ENCODE results near the gene ELF1.

Gene ELF1

DNA sequence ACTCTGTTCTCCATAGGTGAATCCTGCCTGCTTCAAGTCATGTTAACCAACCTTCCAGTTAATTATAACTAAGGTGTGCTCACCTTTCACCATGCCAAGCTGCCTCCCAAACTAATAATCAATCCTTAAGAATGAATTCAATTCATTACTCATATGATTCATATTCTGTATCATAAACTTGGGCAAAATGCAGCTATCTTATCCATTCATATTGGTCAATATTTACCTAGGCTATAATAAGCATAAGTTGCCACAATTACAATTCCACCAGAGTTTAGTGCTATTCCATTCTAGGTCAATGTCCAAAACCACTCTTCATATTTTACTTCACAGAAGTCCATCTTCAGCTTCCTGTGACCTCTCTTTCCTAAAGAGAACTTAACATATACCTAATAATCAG, 13.4 kb downstream of the ELF1 start:
- no peak for DNase-seq

DNA sequence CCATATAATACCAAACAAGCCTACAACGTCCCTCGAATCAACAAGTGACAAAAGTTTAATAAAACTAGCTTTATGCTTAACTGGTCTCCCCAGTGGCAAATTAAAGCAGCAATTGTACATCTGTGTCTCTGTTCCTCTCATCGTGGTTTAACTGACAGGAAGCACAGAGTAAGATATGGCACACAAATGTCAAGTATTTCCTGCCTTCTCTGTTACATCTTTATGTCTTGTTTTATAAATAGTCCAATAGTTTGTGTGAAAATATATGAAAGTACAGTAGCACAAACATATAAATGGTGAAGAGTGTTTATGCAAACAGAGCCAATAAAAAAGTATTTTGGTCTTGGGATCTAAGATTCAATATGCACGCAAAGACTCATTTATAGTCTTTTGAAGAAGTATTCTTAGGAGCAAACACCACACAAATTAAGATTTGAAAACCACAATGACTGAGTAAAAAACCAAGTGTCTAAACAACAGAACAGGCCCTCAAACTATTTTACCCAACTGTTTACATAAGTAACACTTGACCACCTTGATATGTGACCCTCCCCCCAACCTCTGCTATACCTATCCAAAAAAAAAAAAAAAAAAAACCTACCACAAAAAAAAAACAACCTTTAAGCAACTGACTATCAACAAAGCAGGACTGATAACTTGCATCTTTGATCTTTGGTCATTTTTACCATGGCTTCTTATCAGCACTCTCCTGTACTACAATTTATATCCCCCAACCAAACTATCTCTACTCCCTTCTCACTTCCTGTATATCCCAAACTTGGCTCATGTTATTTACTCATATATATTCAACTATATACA, 14.0 kb downstream of the ELF1 start:
- no peak for DNase-seq

DNA sequence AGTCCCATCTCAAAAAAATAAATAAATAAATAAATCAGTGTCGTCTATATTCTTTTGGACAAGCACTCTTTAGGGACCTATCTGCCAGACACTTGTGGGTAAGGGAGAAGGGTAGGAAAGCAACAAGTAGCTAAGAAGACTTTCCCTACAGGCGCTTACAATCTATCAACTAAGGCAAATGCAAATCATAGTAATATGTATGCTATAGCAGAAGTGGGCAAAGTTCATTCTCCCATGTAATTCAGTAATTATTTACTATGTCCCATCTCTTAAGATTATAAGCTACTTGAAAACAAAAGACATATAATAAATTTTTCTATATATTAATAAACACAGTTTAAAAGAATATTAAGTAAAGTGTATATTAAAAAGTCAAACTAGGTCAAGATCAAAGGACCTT, 16.5 kb downstream of the ELF1 start:
- DNase-seq = no peak

DNA sequence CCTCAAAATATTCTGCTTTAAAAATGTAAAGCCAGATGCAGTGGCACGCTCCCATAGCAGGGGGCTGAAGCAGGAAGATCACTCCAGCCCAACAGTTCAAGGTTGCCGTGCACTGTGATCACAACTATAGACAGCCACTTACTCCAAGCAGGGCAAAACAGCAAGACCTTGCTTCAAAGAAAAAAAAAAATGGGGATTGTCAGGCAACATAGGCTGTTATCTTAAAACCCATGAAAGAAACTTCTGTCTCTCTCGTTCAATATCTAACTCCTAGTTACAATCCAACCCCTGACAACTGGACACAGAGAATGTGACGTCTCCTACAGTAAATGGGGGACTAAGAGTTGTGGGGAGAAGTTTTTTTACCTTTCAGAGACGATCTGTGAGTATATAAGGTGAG, 17.4 kb downstream of the ELF1 start:
- DNase-seq = no peak

DNA sequence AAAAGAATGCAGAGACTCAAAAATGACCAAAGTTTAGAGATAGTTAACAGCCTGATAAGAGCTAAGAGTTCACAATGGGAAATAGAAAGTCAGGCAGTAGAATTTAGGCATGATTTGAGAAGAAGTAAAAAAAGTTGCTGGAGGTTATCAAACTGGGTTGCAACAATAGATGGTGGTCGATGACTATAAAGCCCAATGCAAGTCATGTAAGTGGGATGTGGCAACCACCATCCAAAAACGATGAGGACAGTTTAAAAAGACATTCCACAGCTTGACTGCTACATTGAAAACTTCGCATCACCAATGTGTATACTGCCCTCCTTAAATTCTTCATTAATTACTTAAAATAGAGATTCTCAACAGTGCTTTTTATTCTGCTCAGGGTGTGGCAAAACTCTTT, 19.7 kb downstream of the ELF1 start:
- no peak for DNase-seq

DNA sequence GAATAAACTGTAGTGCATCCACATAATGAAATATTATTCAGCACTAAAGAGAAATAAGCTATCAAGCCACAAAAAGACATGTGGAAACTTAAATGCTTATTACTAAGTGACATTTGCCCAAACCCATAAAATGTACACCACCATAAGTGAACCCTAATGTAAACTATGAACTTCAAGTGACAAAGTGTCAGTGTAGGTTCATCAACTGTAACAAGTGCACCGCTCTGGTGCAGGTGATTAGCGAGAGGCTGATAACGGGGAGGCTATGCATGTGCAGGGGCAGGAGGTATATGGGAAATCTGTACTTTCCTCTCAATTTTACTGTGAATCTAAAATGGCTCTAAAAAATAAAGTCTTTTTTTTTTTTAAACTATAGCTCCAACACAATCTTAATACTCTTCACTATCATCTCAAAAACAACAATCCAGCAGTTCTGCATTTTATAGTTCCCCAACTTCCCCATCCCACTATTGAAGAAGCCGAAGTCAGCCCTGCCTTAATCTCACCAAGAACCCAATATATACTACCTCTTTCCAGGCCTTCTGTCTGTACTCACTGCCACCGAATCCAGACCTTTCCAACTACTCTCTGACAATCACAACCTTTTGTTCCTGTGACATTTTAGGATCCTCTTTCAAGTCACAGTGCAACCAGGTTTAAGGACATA, 22.6 kb downstream of the ELF1 start:
- DNase-seq = no peak

DNA sequence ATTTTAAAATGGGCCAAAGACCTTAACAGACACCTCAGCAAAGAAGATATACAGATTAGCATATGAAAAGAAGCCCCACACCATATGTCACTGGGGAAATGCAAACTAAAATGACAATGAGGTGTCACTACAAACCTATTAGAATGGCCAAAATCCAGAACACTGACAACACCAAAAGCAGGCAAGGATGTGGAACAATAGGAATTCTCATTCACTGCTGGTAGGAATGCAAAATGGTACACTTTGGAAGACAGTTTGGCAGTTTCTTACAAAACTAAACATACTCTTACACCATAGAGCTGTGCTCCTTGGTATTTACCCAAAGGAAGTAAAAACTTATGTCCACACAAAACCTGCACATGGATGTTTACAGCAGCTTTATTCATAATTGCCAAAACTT, 23.1 kb downstream of the ELF1 start:
- DNase-seq = no peak

DNA sequence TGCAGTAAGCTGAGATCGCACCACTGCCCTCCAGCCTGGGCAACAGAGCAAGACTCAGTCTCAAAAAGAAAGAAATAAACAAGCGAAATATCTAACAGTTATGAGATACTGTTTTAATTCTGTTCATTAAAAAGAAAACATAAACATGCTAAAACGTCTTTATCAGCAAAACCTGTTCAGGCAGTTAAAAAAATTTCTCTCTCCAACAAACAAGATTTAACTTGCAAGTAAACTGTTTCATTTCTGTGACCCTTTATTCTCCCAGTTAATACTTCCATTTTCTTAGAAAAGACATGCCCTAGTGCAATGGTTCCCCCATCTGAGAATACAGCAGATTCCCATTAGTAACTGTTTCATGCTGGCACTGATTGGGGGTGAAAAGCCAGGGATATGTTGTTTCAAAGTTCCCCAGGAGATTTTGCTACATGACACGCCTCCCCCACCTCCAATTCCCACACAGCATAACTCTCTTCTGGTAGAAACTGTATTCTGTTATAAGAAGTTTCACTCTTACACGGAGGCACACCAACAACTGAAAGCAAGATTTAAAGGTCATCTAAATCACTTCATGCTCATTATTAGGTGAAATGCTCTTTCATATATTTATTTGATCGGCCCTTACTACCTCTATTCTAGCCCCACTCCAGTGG, 24.4 kb downstream of the ELF1 start:
- DNase-seq = no peak

DNA sequence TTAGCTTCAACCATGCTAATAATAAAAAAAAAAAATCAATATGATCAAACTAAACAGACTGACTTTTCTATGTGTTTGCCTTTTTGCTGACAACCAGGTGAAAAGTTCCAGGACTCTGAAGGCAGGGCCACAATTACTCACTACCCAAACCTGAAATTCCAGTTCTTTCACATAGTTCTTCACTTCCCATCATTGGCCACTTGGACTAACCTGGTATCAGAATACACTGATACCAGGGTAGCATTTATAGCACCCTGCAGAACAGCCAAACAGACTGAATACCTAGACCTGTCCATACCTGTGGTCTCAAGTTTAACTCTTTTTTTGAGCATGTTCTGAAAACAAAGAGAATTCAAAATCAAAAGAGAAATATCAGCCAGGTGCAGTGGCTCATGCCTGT, 25.1 kb downstream of the ELF1 start:
- DNase-seq = peak; percentile 39

DNA sequence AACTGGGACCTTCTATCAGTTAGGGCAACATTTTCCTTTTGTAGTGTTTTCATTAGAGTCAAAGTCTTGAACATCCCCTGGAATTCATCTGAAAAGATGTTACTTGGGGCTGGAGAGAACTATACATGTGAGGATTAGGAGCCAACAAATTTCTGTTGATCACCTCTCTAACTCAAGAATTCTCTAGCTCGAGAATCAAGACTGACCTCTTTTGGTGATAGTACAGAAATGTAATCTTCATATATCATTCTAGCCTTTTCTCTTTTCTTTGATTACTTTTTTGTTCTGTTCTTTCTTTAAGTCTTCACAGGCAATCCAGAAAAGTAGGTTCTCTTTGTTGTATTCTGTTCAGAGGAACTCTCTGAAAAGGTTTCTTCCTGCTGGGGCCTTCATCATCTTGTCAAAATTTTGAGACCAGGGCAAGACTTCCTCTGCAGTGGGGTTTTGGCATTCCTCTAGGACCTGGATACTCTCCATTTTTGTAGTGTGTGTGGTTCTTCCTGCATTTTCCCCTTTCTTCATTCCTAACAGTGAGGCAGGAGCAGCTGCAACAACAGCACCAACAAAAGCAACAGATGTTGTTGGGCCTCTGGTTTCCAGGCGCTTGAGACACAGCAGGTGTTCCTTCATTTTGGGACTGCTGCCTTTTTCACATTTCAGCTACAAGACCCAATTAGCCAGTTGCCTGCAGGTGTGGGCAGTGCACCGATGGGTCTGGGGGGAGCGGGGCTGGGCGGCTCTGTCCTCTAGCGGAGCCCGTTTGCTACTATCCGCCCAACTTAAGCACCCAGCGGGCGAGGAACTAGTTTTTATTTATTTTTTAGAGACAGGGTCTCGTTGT, 26.2 kb downstream of the ELF1 start:
- peak; percentile 43 for DNase-seq

DNA sequence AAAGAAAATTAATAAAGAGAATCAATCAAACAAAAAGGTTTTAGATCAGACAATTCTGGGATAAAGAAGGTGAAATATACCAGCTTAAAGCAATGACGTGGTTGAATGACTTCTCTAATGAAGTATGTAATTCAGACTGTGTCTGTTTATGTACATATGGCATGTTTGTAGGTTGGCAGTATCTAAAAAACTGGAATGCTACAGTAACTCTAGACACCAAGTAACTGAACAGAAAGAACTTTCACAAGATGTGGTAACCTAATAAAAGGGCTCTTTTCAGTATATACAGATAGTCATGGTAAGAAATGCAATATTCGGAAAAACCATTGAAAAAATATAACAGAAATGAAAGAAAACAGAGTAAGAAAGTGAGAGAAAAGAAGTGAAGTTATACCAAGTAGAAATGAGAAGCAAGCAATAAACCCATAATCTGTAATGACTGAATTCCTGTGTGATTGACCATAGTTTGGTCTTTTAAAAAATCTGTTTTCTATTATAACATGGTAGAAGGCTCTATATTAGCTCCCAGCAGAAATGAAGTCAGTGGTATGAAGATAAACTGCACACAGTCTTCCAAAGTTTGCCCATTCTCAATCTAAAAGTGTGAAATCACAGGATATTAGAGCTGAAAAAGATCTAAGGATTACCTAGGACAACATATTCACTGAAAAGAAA, 31.4 kb downstream of the ELF1 start:
- DNase-seq = no peak

DNA sequence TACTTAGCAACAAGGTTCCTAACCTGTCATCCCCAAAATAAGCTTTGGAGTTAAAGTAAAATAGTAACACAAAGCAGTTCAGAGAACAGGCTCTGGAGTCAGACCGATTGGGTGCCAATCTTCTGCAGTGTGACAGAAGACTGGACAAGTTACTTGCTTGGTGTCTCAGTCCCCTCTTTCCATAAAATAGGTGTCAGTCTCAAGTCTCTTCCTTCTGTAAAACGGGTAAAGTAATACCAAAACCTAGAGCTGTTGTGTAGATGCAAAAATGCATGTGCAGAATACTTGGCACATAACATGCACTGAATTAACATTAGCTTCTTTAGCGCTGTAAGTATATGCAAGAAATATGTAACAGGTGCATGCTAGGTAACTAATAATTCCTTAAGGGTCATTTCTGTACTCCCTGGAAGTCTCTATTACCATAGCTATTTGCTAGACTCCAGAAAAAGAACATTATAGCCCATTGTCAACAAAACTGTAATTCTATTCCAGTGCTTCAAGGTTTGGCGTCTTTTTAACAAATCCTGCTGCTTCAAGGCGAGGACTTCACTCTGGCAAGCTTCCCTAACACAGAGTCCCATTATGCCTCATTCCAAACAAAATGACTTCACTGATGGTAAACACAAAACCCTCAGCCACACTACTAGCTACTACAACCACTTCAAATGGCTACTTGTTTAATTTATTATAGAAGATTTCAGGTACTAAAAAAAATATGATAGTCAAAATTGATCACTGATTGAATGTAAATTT, 32.8 kb downstream of the ELF1 start:
- DNase-seq = no peak

DNA sequence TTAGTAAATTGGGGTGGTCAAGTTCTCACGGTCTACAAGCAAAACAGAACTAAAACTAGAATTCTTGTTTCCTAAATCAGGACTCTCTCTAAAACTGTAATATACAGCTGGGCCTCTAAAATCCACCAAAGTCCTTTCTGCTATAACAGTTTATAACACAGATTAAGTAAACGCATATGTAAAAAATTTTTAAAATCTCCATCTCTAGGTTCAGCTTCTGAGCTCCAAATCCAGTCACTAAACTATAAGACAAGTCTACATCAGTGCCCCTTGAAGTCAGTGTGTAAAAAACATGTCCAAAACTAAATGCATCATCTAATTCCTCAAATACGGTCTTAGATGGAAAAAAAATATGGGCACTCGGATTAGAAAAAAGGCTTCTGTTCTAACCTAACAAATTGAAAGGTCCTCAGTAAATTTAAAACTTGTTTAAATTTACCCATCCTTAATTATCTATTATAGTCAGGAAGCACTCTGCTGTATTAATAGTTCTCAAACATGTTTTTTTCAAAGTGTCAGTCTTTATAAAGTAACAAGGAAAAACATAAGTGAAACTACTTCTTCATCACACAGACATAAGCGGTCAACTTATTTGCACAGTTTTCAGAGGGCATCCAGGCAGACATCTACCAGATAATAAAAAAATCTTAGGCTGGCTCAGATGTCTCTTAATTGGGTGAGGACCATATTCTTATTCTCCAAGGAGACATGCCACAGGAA, 33.6 kb downstream of the ELF1 start:
- DNase-seq = no peak

DNA sequence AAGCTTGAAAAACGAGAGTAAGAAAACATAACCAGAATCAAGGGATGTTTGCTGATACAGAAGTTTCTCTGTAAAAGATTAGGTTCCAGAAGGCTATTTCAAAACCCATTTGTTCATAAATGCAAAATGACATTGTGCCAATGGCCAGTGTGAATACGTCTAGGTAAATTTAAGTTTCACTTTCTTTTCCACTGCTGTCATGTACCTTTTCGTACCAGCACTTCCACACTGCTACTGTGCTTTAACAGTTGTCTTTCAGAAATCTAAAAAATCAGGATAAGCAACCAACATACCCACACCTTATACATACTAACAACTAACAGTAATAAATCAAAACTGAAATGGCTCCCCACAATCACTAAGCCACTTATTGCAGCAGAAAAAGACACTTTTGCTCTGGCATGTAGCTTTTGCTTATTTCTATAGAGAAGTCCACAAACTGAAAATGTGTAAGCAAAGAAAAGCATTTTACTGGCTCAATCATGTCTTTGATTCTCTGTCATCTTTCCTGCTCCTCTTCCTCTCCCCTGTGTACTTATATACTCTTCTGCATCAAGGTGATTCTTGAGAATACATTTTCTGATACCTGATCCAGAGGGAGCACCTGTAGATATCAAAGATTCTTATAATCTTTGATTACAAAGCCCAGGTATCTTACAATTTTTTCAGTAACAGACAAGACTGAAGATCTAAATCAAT, 34.3 kb downstream of the ELF1 start:
- DNase-seq = no peak

DNA sequence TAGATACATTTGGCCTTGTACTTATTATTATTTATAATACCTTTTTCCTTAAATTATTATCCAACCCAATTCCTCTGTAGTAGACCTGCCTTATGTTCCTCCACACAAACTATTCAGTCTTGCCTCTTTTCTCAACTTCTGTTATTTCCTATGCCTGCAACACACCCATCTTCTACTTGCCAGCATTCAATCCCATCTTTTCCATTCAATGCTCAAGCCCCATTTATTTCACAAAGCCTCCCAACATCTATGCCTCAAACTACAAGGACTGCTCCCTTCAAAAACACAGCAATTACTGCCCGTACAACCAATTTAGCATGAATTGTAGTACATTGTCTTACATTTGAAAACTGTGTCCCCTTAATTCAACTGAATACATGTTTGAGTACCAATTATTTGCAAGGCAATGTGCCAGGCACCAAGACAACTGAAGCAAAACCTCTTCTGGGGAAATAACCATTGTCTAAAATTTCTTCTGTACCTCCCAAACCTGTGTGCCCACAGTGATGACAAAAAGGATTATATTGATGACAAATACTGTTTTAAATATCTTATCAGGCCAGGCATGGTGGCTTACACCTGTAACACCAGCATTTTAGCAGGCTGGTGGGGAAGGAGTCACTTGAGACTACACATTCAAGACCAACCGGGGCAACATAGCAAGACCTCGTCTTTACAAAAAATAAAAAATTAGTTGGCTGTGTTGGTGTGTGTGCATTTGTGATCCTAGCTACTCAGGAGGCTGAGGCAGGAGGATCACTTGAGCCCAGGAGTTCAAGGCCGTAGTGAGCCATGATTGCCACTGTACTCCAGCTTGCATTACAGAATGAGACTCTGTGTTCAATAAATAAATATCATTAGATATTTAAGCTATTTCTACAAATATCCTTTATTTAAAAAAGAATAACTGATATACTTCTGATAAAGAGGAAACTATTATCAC, 35.1 kb downstream of the ELF1 start:
- DNase-seq = no peak

DNA sequence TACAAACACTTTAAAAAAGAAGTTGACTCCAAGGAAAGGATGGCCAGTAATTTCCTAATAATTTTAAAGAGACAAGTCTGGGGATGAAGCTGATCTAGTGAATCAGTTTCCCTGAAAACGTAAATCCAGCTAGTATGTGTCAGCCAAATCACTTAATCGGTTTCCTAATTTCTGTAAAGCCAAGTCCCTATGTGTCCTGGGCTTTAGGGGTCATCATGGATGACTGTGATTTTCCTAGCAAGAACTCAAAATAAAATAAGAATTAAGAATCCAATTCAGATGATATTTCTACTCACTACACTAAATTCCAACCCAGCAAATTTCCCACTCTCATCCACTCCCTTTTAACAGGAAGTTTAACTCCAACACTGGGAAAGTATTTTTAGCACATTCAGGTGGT, 35.9 kb downstream of the ELF1 start:
- no peak for DNase-seq

DNA sequence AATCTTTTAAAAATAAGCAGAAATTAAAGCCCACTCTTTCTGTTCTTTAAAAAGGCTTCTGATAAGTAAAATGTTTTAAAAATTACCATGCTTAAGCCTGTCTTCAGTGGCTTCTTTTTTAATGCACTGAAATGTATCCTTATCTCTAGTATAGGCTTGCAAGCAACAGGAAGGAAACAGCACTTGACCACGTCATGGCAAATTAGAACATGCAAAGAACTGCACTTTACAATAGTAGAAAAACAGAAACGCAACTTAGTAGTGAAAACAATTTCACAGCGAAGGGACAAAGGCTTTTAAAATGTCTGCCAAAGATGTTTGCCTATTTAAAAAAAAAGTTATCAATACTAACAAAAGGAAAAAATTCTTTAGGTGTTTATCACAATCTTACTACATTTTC, 36.3 kb downstream of the ELF1 start:
- DNase-seq = no peak

DNA sequence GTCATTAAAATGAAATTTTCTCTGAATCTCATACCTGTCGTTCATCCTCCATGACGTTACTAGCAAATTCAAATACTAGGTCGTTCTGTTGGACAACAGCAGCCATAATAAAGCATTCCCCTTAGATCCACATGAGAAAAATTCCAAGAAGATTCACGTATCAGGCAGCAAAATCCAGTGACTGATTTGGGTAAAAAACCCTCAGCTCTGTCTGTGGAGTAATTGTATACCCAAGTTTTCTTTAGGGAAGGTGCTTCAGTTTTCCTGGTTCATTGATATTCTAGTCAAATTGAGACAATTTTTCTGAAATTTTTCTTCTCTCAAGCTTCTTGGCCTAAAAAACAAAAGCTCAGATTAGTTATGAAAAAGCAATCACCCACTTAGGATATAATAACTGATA, 37.2 kb downstream of the ELF1 start:
- DNase-seq = no peak

DNA sequence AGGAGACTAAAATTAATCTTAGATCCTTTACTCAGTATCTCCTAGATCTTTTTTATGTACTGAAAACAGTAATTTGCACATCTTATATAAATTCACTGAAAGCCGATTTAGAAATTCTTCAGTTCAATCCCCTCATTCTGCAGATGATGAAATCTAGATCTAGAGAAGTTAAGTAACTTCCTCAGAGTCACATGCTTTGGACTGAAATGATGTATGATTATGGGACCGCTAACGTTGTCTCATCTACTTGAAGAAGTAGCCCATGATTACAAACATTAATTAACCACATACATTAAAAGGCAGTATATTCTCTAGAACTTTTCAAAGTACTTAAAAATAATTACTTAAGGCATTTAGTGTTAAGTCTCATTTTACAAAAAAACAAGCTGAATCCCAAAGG, 37.8 kb downstream of the ELF1 start:
- DNase-seq = no peak

Data from eye (tissue), 1 donor.